Sigmoid colon (tissue), 4 donors: ENCODE measurements around the gene GHDC.

Experiments
- POLR2A ChIP-seq, 2 donors: fragments of 450-650 bp; IDR thresholded peaks; one replicate each; pipeline ENCODE4 v1.6.1; 2016; ENCODE audit warnings: antibody characterized with exemption in 2 of 2, mild to moderate bottlenecking in 2 of 2, moderate library complexity in 2 of 2
- POLR2AphosphoS5 ChIP-seq, 4 donors: sonication (generic); formaldehyde crosslinking; IDR thresholded peaks; one replicate each; pipeline ENCODE4 v1.6.1; 2017; ENCODE audit warnings: antibody characterized with exemption in 4 of 4
- TF ChIP-seq, protein P1 (sequence below), 4 experiments: fragments of 450-650 bp in 3 of 4; fragments of 200-600 bp in 1 of 4; IDR thresholded peaks; one replicate each; pipeline ENCODE4 v1.5.1; 2016 to 2019; ENCODE audit warnings: antibody characterized with exemption in 4 of 4, mild to moderate bottlenecking in 3 of 4, moderate library complexity in 2 of 4

DNA sequence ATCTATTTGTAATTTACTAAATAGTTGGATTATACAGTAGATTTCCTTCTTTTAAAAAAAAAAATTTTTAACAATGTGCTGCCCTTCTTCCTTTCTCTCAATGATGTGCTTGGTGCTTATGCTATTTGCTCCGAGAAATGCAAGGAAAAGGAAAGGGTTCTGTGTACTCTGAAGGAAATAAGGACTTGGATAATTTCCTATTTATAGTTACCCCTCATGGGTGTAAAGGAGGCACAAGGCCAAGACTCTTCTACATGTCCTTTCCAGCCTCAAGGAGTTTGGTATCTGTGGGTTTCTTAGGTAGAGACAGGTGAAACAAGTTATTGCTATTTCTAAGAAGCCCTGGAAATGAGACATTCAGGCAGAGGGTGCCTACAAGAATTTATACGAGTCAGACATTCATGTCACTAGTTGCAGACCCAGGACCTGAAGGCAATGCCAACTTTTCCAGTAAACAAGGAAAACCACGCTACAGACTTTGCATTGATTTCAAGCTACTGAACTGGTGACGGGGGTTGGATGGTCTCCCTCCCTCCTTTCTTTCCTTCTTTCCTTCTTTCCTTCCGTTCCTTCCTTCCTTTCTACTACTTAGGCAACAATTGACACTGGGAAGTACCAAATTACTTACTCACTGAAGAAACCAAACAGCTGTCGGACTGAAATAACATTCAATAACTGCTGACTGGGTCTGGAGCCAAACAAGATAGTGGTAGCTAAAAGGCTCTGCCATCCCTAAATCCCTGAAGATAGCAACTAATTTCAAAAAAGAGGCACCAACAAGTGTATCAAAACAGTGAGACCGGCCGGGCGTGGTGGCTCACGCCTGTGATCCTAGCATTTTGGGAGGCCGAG is 33.8 kb upstream of the GHDC start:
- TF ChIP-seq, protein P1, sequence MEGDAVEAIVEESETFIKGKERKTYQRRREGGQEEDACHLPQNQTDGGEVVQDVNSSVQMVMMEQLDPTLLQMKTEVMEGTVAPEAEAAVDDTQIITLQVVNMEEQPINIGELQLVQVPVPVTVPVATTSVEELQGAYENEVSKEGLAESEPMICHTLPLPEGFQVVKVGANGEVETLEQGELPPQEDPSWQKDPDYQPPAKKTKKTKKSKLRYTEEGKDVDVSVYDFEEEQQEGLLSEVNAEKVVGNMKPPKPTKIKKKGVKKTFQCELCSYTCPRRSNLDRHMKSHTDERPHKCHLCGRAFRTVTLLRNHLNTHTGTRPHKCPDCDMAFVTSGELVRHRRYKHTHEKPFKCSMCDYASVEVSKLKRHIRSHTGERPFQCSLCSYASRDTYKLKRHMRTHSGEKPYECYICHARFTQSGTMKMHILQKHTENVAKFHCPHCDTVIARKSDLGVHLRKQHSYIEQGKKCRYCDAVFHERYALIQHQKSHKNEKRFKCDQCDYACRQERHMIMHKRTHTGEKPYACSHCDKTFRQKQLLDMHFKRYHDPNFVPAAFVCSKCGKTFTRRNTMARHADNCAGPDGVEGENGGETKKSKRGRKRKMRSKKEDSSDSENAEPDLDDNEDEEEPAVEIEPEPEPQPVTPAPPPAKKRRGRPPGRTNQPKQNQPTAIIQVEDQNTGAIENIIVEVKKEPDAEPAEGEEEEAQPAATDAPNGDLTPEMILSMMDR (IDR thresholded peaks at IDR 0.05), result no peak
- no peak for TF ChIP-seq POLR2AphosphoS5 (IDR thresholded peaks at IDR 0.05)
- TF ChIP-seq POLR2A (IDR thresholded peaks at IDR 0.05), result no peak
